IMR-90 (cell line): ENCODE data around the gene CLEC16A. TPM values are rescaled to one million over a fixed set of nuclear protein-coding genes. Genes with fewer than 3 reads are reported as not detected.

Experiments
- ATAC-seq: fragments of 200-7000 bp; cut with Tn5 transposase; 2 replicates; pipeline ENCODE4 v1.9.1; 2020; ENCODE audit warnings: low read depth, mild to moderate bottlenecking, moderate library complexity
- BruUV-seq: library from RNA; stranded (reverse); fragments of 400-500 nt; replicated peaks from 2 replicates; lab custom pipeline; 2021; lab: Mats Ljungman, UMichigan
- CTCF ChIA-PET: fragments of 300-600 bp; formaldehyde crosslinking; extraction: SDS; loops from one replicate; lab custom pipeline; 2021; ENCODE audit warnings: antibody characterized with exemption; lab: Yijun Ruan, JAX
- POLR2A ChIA-PET: fragments of 300-600 bp; sonication (Branson Sonifier 250); formaldehyde crosslinking; loops from one replicate; lab custom pipeline; 2022; ENCODE audit warnings: antibody characterized with exemption; ENCODE audit not compliant: unreplicated experiment; lab: Charles Lee
- DNase-seq: peaks from one replicate; pipeline ENCODE4 v3.0.0; 2013
- H2AFZ ChIP-seq: replicated peaks from 2 replicates; pipeline ENCODE3; 2013; ENCODE audit warnings: low read length, mild to moderate bottlenecking; ENCODE audit not compliant: poor library complexity
- H2AK5ac ChIP-seq: 2 replicates; pipeline ENCODE4 v1.6.1; 2013; ENCODE audit warnings: low read depth, low read length, inconsistent platforms
- H2AK9ac ChIP-seq: replicated peaks from 2 replicates; pipeline ENCODE3; 2013; ENCODE audit warnings: mild to moderate bottlenecking, low read depth, low read length, moderate library complexity; ENCODE audit not compliant: poor library complexity
- H2BK120ac ChIP-seq: 2 replicates; pipeline ENCODE4 v1.6.1; 2013; ENCODE audit warnings: low read depth, low read length, inconsistent platforms
- H2BK15ac ChIP-seq: 3 replicates; pipeline ENCODE4 v1.6.1; 2013; ENCODE audit warnings: low read depth, low read length, inconsistent platforms
- H2BK20ac ChIP-seq: 2 replicates; pipeline ENCODE4 v1.6.1; 2013; ENCODE audit warnings: low read depth, mild to moderate bottlenecking, inconsistent platforms, low read length, moderate library complexity
- H2BK5ac ChIP-seq: 2 replicates; pipeline ENCODE4 v1.6.1; 2013; ENCODE audit warnings: mild to moderate bottlenecking, low read depth, low read length, inconsistent platforms; ENCODE audit not compliant: poor library complexity, severe bottlenecking
- H3K14ac ChIP-seq: replicated peaks from 2 replicates; pipeline ENCODE4 v1.6.1; 2013; ENCODE audit warnings: low read depth, low read length, inconsistent platforms
- H3K18ac ChIP-seq: 2 replicates; pipeline ENCODE4 v1.6.1; 2013; ENCODE audit warnings: low read depth, low read length, control low read depth
- H3K23ac ChIP-seq: 2 replicates; pipeline ENCODE4 v1.6.1; 2013; ENCODE audit warnings: low read depth, low read length, inconsistent platforms
- H3K27ac ChIP-seq: 2 replicates; pipeline ENCODE4 v1.5.1; 2013; ENCODE audit warnings: mild to moderate bottlenecking, control low read depth, low read length; ENCODE audit not compliant: insufficient read depth
- H3K27me3 ChIP-seq: 2 replicates; pipeline ENCODE4 v1.6.1; 2013; ENCODE audit warnings: low read length; ENCODE audit not compliant: control insufficient read depth, insufficient read depth
- H3K36me3 ChIP-seq: 2 replicates; pipeline ENCODE4 v1.6.1; 2013; ENCODE audit warnings: low read length, mixed read lengths; ENCODE audit not compliant: control insufficient read depth, insufficient read depth
- H3K4ac ChIP-seq: 2 replicates; pipeline ENCODE4 v1.6.1; 2013; ENCODE audit warnings: low read depth, low read length, inconsistent platforms
- H3K4me1 ChIP-seq: 2 replicates; pipeline ENCODE4 v1.6.1; 2013; ENCODE audit warnings: low read length, mixed read lengths; ENCODE audit not compliant: control insufficient read depth, insufficient read depth
- H3K4me2 ChIP-seq: 2 replicates; pipeline ENCODE4 v1.6.1; 2013; ENCODE audit warnings: low read depth, mild to moderate bottlenecking, control low read depth, low read length, moderate library complexity
- H3K4me3 ChIP-seq: 2 replicates; pipeline ENCODE4 v1.5.1; 2013; ENCODE audit warnings: low read depth, mild to moderate bottlenecking, control low read depth, low read length, moderate library complexity; ENCODE audit not compliant: insufficient read depth
- H3K56ac ChIP-seq: 2 replicates; pipeline ENCODE4 v1.6.1; 2013; ENCODE audit warnings: low read length, inconsistent platforms; ENCODE audit not compliant: insufficient read depth; ENCODE audit errors: extremely low read depth
- H3K79me1 ChIP-seq, 2 experiments: 2 replicates each; pipeline ENCODE4 v1.6.1; 2013; ENCODE audit warnings: low read length in 2 of 2, inconsistent platforms in 1 of 2, low read depth in 1 of 2
- H3K9ac ChIP-seq: 2 replicates; pipeline ENCODE4 v1.6.1; 2013; ENCODE audit warnings: low read depth, low read length, control low read depth
- H3K9me1 ChIP-seq: 2 replicates; pipeline ENCODE4 v1.6.1; 2013; ENCODE audit warnings: low read length, inconsistent platforms; ENCODE audit not compliant: insufficient read depth
- H3K9me3 ChIP-seq: 2 replicates; pipeline ENCODE4 v1.6.1; 2013; ENCODE audit warnings: low read length; ENCODE audit not compliant: control insufficient read depth, insufficient read depth
- H4K20me1 ChIP-seq: 2 replicates; pipeline ENCODE4 v1.6.1; 2013; ENCODE audit warnings: low read length, inconsistent platforms; ENCODE audit not compliant: insufficient read depth
- H4K5ac ChIP-seq: 2 replicates; pipeline ENCODE4 v1.6.1; 2013; ENCODE audit warnings: mild to moderate bottlenecking, low read depth, low read length, control low read depth
- H4K8ac ChIP-seq, 2 experiments: 2 replicates each; pipeline ENCODE4 v1.6.1; 2013; ENCODE audit warnings: low read depth in 2 of 2, low read length in 2 of 2, control low read depth in 1 of 2, inconsistent platforms in 1 of 2
- H4K91ac ChIP-seq: 2 replicates; pipeline ENCODE4 v1.6.1; 2013; ENCODE audit warnings: low read depth, low read length, inconsistent platforms; ENCODE audit not compliant: insufficient read depth
- BHLHE40 ChIP-seq: fragments of 150-350 bp; IDR thresholded peaks from 2 replicates; pipeline ENCODE4 v1.6.1; 2016; ENCODE audit warnings: mild to moderate bottlenecking, low read depth, low read length
- CEBPB ChIP-seq: IDR thresholded peaks from 2 replicates; pipeline ENCODE4 v1.6.1; 2012; ENCODE audit warnings: low read depth, low read length, improper control_type of control experiment
- CHD1 ChIP-seq: IDR thresholded peaks from 2 replicates; pipeline ENCODE4 v1.6.1; 2012; ENCODE audit warnings: low read depth, low read length, improper control_type of control experiment
- CTCF ChIP-seq: conservative IDR thresholded peaks from 2 replicates; pipeline ENCODE4 v1.5.1; 2012; ENCODE audit warnings: mild to moderate bottlenecking, low read depth, low read length, improper control_type of control experiment
- ELK1 ChIP-seq: fragments of 150-350 bp; IDR thresholded peaks from 2 replicates; pipeline ENCODE4 v1.6.1; 2016; ENCODE audit warnings: low read depth, mild to moderate bottlenecking, low read length, moderate library complexity, borderline replicate concordance
- FOS ChIP-seq: fragments of 150-350 bp; IDR thresholded peaks from 2 replicates; pipeline ENCODE4 v1.6.1; 2016; ENCODE audit warnings: low read depth, low read length
- MAFK ChIP-seq: IDR thresholded peaks from 2 replicates; pipeline ENCODE4 v1.6.1; 2012; ENCODE audit warnings: low read depth, low read length, improper control_type of control experiment
- MAZ ChIP-seq: IDR thresholded peaks from 2 replicates; pipeline ENCODE4 v1.6.1; 2012; ENCODE audit warnings: low read depth, mild to moderate bottlenecking, low read length, improper control_type of control experiment, moderate library complexity, borderline replicate concordance
- MXI1 ChIP-seq: IDR thresholded peaks from 2 replicates; pipeline ENCODE4 v1.6.1; 2012; ENCODE audit warnings: low read depth, mild to moderate bottlenecking, low read length, moderate library complexity, borderline replicate concordance
- NFE2L2 ChIP-seq: fragments of 150-350 bp; IDR thresholded peaks from 2 replicates; pipeline ENCODE4 v1.6.1; 2016; ENCODE audit warnings: low read depth, mild to moderate bottlenecking, low read length
- POLR2A ChIP-seq: IDR thresholded peaks from 2 replicates; pipeline ENCODE4 v1.6.1; 2012; ENCODE audit warnings: mild to moderate bottlenecking, low read depth, low read length
- RAD21 ChIP-seq: IDR thresholded peaks from 2 replicates; pipeline ENCODE4 v1.6.1; 2012; ENCODE audit warnings: low read length, improper control_type of control experiment
- RCOR1 ChIP-seq: IDR thresholded peaks from 2 replicates; pipeline ENCODE4 v1.6.1; 2012; ENCODE audit warnings: mild to moderate bottlenecking, low read length, improper control_type of control experiment; ENCODE audit not compliant: insufficient replicate concordance
- SMC3 ChIP-seq: fragments of 150-350 bp; IDR thresholded peaks from 2 replicates; pipeline ENCODE4 v1.6.1; 2016; ENCODE audit warnings: low read depth, mild to moderate bottlenecking, antibody characterized with exemption, low read length, moderate library complexity
- USF2 ChIP-seq: fragments of 150-350 bp; IDR thresholded peaks from 2 replicates; pipeline ENCODE4 v1.6.1; 2017; ENCODE audit warnings: mild to moderate bottlenecking, antibody characterized with exemption, low read length, low read depth
- dilution Hi-C: fragments of 300-500 bp; cut with HindIII; formaldehyde crosslinking; loops from one replicate; pipeline ENCODE4 v1.14.3; 2018; ENCODE audit warnings: low sequenced_read_pairs; ENCODE audit not compliant: unreplicated experiment
- in situ Hi-C: fragments of 300-500 bp; cut with MboI; formaldehyde crosslinking; loops from 3 replicates; pipeline ENCODE4 v1.14.3; 2019; ENCODE audit warnings: low sequenced_read_pairs, inconsistent platforms, mixed read lengths
- intact Hi-C: fragments of 100-400 bp; cut with micrococcal nuclease; formaldehyde crosslinking; loops from 2 replicates; pipeline ENCODE4 v1.10.0; 2022
- polyA plus RNA-seq, 3 experiments: library from polyadenylated mRNA; depleted of rRNA; stranded (reverse); fragments of >200 nt; gene quantifications; 2 replicates each; pipeline ENCODE4 v1.2.3, GENCODE V29; 2012; ENCODE audit warnings: low replicate concordance in 1 of 3
- total RNA-seq: library from RNA; depleted of rRNA; stranded (reverse); fragments of >200 nt; gene quantifications from 2 replicates; pipeline ENCODE4 v1.2.3, GENCODE V29; 2012

Gene CLEC16A
- total and polyA plus RNA-seq, 2 of the 4 experiments (the other 2 are of a cell fraction): 15.9 to 16.5 TPM

GRCh38 chr16:10911267-10911666 lies 33.1 kb upstream of the CLEC16A start:
- H3K27me3 ChIP-seq: peaks cover 21% of the 10 kb centered on the region
- dilution Hi-C loops (no loop called here), in situ Hi-C loops (loop anchor here (5.0 to 25.0 kb wide), 3 partner anchors 159 to 649 kb away; no protein-coding TSS in a partner anchor), intact Hi-C loops (no loop called here)
- H4K5ac ChIP-seq: no peak overlapping the region
- CTCF ChIA-PET: no interaction called here
- no peak overlapping the region for H2BK15ac ChIP-seq
- no peaks in the 10 kb centered on the region for H3K36me3 ChIP-seq
- no peak overlapping the region for H2BK120ac ChIP-seq
- no peak overlapping the region for H3K27ac ChIP-seq
- no peaks in the 10 kb centered on the region for H3K9me3 ChIP-seq
- no peak overlapping the region for H3K56ac ChIP-seq
- no peak overlapping the region for H2BK20ac ChIP-seq
- no peak overlapping the region for H3K18ac ChIP-seq
- no peak overlapping the region for H3K4ac ChIP-seq
- H3K4me3 ChIP-seq: no peak overlapping the region
- H3K9me1 ChIP-seq: no peaks in the 10 kb centered on the region
- no peak overlapping the region for H2AK5ac ChIP-seq
- no peaks in the 10 kb centered on the region for H3K79me1 ChIP-seq
- ATAC-seq (no peak), DNase-seq (no peak)
- H3K14ac ChIP-seq: no peak overlapping the region
- H3K4me2 ChIP-seq: no peak overlapping the region
- no peak for TF ChIP-seq MXI1
- no peak for TF ChIP-seq ELK1
- no peak for TF ChIP-seq MAZ
- no peak for TF ChIP-seq RCOR1
- TF ChIP-seq BHLHE40: no peak
- no peak for TF ChIP-seq NFE2L2
- TF ChIP-seq FOS: no peak
- TF ChIP-seq CTCF: no peak
- no peak for TF ChIP-seq CEBPB
- TF ChIP-seq POLR2A: no peak
- TF ChIP-seq CHD1: no peak
- TF ChIP-seq USF2: no peak
- TF ChIP-seq MAFK: no peak
- no peak for TF ChIP-seq RAD21
- TF ChIP-seq SMC3: no peak
- H2AFZ ChIP-seq: no peak overlapping the region
- H2AK9ac ChIP-seq: no peak overlapping the region
- H3K9ac ChIP-seq: no peak overlapping the region
- no TSS peak for BruUV-seq
- H4K8ac ChIP-seq: no peak overlapping the region
- no peak overlapping the region for H2BK5ac ChIP-seq
- POLR2A ChIA-PET: no interaction called here
- H3K4me1 ChIP-seq: no peaks in the 10 kb centered on the region
- H4K91ac ChIP-seq: no peak overlapping the region
- H3K23ac ChIP-seq: no peak overlapping the region
- no peaks in the 10 kb centered on the region for H4K20me1 ChIP-seq
